A549 (cell line): ENCODE data around the gene HLA-E.
"Not testable (repeated sequence)": the region's sequence is repeated elsewhere in the genome, so short reads cannot be mapped to it uniquely, and the experiment has no call there.

Experiments used
- CEBPB ChIP-seq, 2 experiments: fragments of >200 bp in 1 of 2; sonication (Bioruptor Twin) in 1 of 2; formaldehyde crosslinking in 1 of 2; IDR thresholded peaks; 2 replicates each; pipeline ENCODE4 v1.6.1; 2012 to 2016
- JUN ChIP-seq, 2 experiments: fragments of >200 bp; sonication (Bioruptor Twin); formaldehyde crosslinking; IDR thresholded peaks; 2 replicates in 1 of 2; 3 replicates in 1 of 2; pipeline ENCODE4 v1.6.1; 2016 to 2017
- JUNB ChIP-seq: fragments of >200 bp; sonication (Bioruptor Twin); formaldehyde crosslinking; IDR thresholded peaks from 2 replicates; pipeline ENCODE4 v1.6.1; 2016
- KDM1A ChIP-seq: fragments of 200-600 bp; sonication (generic); IDR thresholded peaks from 2 replicates; pipeline ENCODE4 v1.6.1; 2016; ENCODE audit warnings: low read depth, mild to moderate bottlenecking
- MAFK ChIP-seq: fragments of 450-650 bp; IDR thresholded peaks from 2 replicates; pipeline ENCODE4 v1.6.1; 2014; ENCODE audit not compliant: partially characterized antibody
- MYC ChIP-seq: IDR thresholded peaks from 2 replicates; pipeline ENCODE4 v1.6.1; 2012; ENCODE audit warnings: mild to moderate bottlenecking, inconsistent platforms, low read length, improper control_type of control experiment, borderline replicate concordance
- POLR2A ChIP-seq: IDR thresholded peaks from 2 replicates; pipeline ENCODE4 v1.6.1; 2012; ENCODE audit warnings: mild to moderate bottlenecking, low read length
- RCOR1 ChIP-seq: fragments of 150-350 bp; IDR thresholded peaks from 2 replicates; pipeline ENCODE4 v1.6.1; 2014; ENCODE audit warnings: antibody characterized with exemption, low read length, low read depth
- ZSCAN20 ChIP-seq: fragments of 250-450 bp; sonication (Bioruptor Pico); IDR thresholded peaks from 2 replicates; pipeline ENCODE4 v1.8.0; 2022; ENCODE audit warnings: mild to moderate bottlenecking, moderate library complexity
- TF ChIP-seq, protein P1 (sequence below): fragments of >200 bp; sonication (Bioruptor Twin); formaldehyde crosslinking; IDR thresholded peaks from 3 replicates; pipeline ENCODE4 v1.5.1; 2016
- TF ChIP-seq, protein P2 (sequence below): fragments of 200-600 bp; sonication (generic); IDR thresholded peaks from 2 replicates; pipeline ENCODE4 v1.6.1; 2016; ENCODE audit warnings: antibody characterized with exemption, mild to moderate bottlenecking, moderate library complexity
- TF ChIP-seq, protein P3 (sequence below): IDR thresholded peaks from 2 replicates; pipeline ENCODE4 v1.6.1; 2012
- TF ChIP-seq, protein P4 (sequence below): fragments of >200 bp; sonication (Bioruptor Twin); formaldehyde crosslinking; IDR thresholded peaks from 3 replicates; pipeline ENCODE4 v1.6.1; 2016
- TF ChIP-seq, protein P5 (sequence below): fragments of 450-650 bp; IDR thresholded peaks from 2 replicates; pipeline ENCODE4 v1.6.1; 2014; ENCODE audit warnings: antibody characterized with exemption

DNA sequence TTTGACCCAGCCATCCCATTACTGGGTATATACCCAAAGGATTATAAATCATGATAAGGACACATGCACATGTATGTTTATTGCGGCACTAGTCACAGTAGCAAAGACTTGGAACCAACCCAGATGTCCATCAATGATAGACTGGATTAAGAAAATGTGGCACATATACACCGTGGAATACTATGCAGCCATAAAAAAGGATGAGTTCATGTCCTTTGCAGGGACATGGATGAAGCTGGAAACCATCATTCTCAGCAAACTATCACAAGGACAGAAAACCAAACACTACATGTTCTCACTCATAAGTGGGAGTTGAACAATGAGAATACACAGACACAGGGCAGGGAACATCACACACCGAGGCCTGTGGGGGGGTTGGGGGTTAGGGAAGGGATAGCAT is 37.1 kb downstream of the HLA-E start:
- TF ChIP-seq CEBPB (IDR thresholded peaks at IDR 0.05); KDM1A; ZSCAN20 (CRISPR knock-in tag); RCOR1; MYC; MAFK; JUN (IDR thresholded peaks at IDR 0.05); POLR2A; JUNB: not testable (repeated sequence)
- TF ChIP-seq, protein P1, sequence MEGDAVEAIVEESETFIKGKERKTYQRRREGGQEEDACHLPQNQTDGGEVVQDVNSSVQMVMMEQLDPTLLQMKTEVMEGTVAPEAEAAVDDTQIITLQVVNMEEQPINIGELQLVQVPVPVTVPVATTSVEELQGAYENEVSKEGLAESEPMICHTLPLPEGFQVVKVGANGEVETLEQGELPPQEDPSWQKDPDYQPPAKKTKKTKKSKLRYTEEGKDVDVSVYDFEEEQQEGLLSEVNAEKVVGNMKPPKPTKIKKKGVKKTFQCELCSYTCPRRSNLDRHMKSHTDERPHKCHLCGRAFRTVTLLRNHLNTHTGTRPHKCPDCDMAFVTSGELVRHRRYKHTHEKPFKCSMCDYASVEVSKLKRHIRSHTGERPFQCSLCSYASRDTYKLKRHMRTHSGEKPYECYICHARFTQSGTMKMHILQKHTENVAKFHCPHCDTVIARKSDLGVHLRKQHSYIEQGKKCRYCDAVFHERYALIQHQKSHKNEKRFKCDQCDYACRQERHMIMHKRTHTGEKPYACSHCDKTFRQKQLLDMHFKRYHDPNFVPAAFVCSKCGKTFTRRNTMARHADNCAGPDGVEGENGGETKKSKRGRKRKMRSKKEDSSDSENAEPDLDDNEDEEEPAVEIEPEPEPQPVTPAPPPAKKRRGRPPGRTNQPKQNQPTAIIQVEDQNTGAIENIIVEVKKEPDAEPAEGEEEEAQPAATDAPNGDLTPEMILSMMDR: not testable (repeated sequence)
- TF ChIP-seq, protein P2, sequence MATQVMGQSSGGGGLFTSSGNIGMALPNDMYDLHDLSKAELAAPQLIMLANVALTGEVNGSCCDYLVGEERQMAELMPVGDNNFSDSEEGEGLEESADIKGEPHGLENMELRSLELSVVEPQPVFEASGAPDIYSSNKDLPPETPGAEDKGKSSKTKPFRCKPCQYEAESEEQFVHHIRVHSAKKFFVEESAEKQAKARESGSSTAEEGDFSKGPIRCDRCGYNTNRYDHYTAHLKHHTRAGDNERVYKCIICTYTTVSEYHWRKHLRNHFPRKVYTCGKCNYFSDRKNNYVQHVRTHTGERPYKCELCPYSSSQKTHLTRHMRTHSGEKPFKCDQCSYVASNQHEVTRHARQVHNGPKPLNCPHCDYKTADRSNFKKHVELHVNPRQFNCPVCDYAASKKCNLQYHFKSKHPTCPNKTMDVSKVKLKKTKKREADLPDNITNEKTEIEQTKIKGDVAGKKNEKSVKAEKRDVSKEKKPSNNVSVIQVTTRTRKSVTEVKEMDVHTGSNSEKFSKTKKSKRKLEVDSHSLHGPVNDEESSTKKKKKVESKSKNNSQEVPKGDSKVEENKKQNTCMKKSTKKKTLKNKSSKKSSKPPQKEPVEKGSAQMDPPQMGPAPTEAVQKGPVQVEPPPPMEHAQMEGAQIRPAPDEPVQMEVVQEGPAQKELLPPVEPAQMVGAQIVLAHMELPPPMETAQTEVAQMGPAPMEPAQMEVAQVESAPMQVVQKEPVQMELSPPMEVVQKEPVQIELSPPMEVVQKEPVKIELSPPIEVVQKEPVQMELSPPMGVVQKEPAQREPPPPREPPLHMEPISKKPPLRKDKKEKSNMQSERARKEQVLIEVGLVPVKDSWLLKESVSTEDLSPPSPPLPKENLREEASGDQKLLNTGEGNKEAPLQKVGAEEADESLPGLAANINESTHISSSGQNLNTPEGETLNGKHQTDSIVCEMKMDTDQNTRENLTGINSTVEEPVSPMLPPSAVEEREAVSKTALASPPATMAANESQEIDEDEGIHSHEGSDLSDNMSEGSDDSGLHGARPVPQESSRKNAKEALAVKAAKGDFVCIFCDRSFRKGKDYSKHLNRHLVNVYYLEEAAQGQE: not testable (repeated sequence)
- TF ChIP-seq, protein P3, sequence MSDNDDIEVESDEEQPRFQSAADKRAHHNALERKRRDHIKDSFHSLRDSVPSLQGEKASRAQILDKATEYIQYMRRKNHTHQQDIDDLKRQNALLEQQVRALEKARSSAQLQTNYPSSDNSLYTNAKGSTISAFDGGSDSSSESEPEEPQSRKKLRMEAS: not testable (repeated sequence)
- TF ChIP-seq, protein P4, sequence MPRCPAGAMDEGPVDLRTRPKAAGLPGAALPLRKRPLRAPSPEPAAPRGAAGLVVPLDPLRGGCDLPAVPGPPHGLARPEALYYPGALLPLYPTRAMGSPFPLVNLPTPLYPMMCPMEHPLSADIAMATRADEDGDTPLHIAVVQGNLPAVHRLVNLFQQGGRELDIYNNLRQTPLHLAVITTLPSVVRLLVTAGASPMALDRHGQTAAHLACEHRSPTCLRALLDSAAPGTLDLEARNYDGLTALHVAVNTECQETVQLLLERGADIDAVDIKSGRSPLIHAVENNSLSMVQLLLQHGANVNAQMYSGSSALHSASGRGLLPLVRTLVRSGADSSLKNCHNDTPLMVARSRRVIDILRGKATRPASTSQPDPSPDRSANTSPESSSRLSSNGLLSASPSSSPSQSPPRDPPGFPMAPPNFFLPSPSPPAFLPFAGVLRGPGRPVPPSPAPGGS: not testable (repeated sequence)
- TF ChIP-seq, protein P5, sequence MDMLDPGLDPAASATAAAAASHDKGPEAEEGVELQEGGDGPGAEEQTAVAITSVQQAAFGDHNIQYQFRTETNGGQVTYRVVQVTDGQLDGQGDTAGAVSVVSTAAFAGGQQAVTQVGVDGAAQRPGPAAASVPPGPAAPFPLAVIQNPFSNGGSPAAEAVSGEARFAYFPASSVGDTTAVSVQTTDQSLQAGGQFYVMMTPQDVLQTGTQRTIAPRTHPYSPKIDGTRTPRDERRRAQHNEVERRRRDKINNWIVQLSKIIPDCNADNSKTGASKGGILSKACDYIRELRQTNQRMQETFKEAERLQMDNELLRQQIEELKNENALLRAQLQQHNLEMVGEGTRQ: not testable (repeated sequence)
